ENCODE results near the gene PARP15. TPM values are rescaled to one million over a fixed set of nuclear protein-coding genes. Genes with fewer than 3 reads are reported as not detected.

PARP15 gene
- total RNA-seq, 5 donors from 2014 or later (not counting 1 experiment from before 2014, with no cell fraction given), result 37.3 to 74.9 (median 72.5) TPM

DNA sequence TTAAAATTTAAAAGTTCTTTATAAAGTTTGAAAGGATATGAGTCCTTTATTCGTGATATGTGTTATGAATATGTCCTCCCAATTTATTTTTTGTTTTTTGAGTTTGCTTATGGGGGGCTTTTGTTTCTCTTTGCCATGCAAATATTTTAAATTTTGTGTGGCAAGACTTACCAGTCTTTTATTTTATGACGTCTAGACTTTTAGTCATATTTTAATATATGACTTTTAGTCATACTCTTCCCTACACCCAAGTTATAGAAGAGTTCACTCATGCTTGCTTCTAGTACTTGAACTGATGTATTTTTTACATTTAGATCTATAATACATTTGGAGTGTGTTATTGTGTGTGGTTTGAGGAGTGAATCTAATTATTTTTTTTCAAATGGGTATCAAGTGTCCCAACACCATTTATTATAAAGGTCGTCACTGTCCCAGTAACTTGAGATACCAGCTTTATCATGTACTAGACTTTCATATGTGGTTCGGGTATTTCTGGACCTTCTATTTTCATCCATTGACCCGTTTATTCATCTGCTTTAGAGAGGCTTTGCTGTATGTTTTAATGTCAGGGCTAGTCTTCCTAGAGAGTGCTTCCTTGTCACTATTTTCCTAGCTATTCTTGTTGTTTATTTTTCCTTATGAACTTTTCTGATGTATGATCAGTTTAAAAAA lies 755 bp downstream of the PARP15 start:
- H3K4me1 ChIP-seq (ENCODE audit: control insufficient read depth in 1 of 2, extremely low read depth in 1 of 2, insufficient read depth in 2 of 2, low read length in 2 of 2), result peaks cover 16 to 17% of the 10 kb centered on the region in 2 experiments
- H3K4me1 Mint-ChIP-seq, result peaks cover 40 to 78% (median 50%) of the 10 kb centered on the region in 3 donors
- ChIA-PET POLR2A (interaction anchor here in 1 of 2 donors (0.6 to 0.7 kb wide), 3 partner anchors 21 to 163 kb away, joined by 3 to 5 read pairs (median 3); partner anchors contain the start of gene WDR5B), CTCF (interaction anchor here (0.6 to 2.1 kb wide), 7 partner anchors 10 to 1457 kb away, joined by 3 to 9 read pairs (median 4); partner anchors contain the start of genes DTX3L (in 1 of the 2) and PARP9 (in 1 of the 2))
- WGBS (ENCODE audit: insufficient coverage), result no CpG with 5 or more reads among the region's 5 CpGs
- peaks cover 0 to 9% of the 10 kb centered on the region in 2 donors for H3K36me3 ChIP-seq (ENCODE audit: control insufficient read depth in 2 of 2, extremely low read depth in 1 of 2, insufficient read depth in 1 of 2, low read length in 1 of 2)
- no peaks in the 10 kb centered on the region for H3K27me3 Mint-ChIP-seq
- peak overlapping the region; percentile 71 for H3K27ac ChIP-seq (ENCODE audit: low read length)
- H3K27ac Mint-ChIP-seq, result peak overlapping the region; percentile 100
- H3K36me3 Mint-ChIP-seq, result peaks cover 31% of the 10 kb centered on the region
- ATAC-seq (replicated peaks in 1 of 4), result no peak
- H3K9me3 ChIP-seq, result no peaks in the 10 kb centered on the region
- DNase-seq, result no peak
- peak overlapping the region; percentile 67 to 92 for H3K4me3 ChIP-seq (ENCODE audit: control insufficient read depth in 1 of 2, extremely low read depth in 1 of 2, low read length in 1 of 2)
- H3K27me3 ChIP-seq (replicated peaks in 1 of 2; ENCODE audit: control insufficient read depth in 2 of 2, extremely low read depth in 1 of 2, insufficient read depth in 2 of 2, low read length in 1 of 2), result no peaks in the 10 kb centered on the region
- peak overlapping the region; percentile 97 to 100 (median 99) for H3K4me3 Mint-ChIP-seq
- H3K9me3 Mint-ChIP-seq, result peaks cover 5 to 16% (median 7%) of the 10 kb centered on the region in 3 donors

DNA sequence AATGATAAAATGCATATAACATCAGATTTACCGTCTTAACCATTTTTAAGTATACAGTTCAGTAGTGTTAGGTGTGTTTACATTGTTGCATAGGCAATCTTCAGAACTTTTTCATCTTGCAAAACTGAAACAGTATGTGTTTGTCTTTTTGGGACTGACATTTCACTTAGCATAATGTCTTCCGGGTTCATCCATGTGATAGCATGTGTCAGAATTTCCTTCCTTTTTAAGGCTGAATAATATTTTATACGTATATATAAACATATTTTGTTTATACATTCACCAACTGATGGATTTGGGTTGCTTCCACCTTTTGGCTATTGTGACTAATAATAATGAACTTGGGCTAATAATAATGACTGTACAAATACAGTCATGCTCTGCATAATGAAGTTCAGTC lies 3.0 kb downstream of the PARP15 start:
- no peaks in the 10 kb centered on the region for H3K27me3 ChIP-seq (replicated peaks in 1 of 2; ENCODE audit: control insufficient read depth in 2 of 2, extremely low read depth in 1 of 2, insufficient read depth in 2 of 2, low read length in 1 of 2)
- Mint-ChIP-seq H3K36me3 (peaks cover 40% of the 10 kb centered on the region), H3K4me3 (no peak overlapping the region), H3K27ac (no peak overlapping the region), H3K27me3 (no peaks in the 10 kb centered on the region), H3K9me3 (peaks cover 7 to 16% (median 10%) of the 10 kb centered on the region in 3 donors), H3K4me1 (peaks cover 33 to 69% (median 40%) of the 10 kb centered on the region in 3 donors)
- no CpG with 5 or more reads among the region's 3 CpGs for WGBS (ENCODE audit: insufficient coverage)
- POLR2A ChIA-PET, result no interaction called here
- no peak overlapping the region for H3K4me3 ChIP-seq (ENCODE audit: control insufficient read depth in 1 of 2, extremely low read depth in 1 of 2, low read length in 1 of 2)
- DNase-seq, result no peak
- H3K36me3 ChIP-seq (ENCODE audit: control insufficient read depth in 2 of 2, extremely low read depth in 1 of 2, insufficient read depth in 1 of 2, low read length in 1 of 2), result peaks cover 0 to 7% of the 10 kb centered on the region in 2 donors
- CTCF ChIA-PET, result interaction anchor here (0.6 to 2.1 kb wide), 3 partner anchors 16 to 168 kb away, joined by 3 to 8 read pairs (median 3); partner anchors contain the start of genes DTX3L (in 1 of the 2) and PARP9 (in 1 of the 2)
- no peaks in the 10 kb centered on the region for H3K9me3 ChIP-seq
- no peak for ATAC-seq (replicated peaks in 1 of 4)
- H3K4me1 ChIP-seq (ENCODE audit: control insufficient read depth in 1 of 2, extremely low read depth in 1 of 2, insufficient read depth in 2 of 2, low read length in 2 of 2), result peaks cover 13 to 15% of the 10 kb centered on the region in 2 experiments
- no peak overlapping the region for H3K27ac ChIP-seq (ENCODE audit: low read length)

DNA sequence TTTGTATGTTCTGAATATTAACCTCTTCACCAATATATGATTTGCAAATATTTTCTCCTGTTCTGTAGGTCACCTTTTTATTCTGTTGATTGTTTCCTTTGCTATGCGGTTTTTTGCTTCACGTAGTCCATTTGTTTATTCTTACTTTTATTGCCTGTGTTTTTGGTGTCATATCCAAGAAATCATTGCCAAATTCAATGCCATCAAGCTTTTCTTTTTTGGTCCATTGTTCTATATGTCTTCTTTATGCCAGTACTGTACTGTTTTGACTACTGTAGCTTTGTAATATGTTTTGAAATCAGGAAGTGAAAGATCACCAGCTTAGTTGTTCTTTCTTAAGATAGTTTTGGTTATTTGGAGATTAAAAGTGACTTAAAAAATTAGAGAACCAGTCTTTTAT lies 4.2 kb downstream of the PARP15 start:
- H3K27ac Mint-ChIP-seq, result peak overlapping the region in 1 of 2 donors; percentile 70
- H3K4me1 Mint-ChIP-seq, result peaks cover 31 to 66% (median 44%) of the 10 kb centered on the region in 3 donors

DNA sequence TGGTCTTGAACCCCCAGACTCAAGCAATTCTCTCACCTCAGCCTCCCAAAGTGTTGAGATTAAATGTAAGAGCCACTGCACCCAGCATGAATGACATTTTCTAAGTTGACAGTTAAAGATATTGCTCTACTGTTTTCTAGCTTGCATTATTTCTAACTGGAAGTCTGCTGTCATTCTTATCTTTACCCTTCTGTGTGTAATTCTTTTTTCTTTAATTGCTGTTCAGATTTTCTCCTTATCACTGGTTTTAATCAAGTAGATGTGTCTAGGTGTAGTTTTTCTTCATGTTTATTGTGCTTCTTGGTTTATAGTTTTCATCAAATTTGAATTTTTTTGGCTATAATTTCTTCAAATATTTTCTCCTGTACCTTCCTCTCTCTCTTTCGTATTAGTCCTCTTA lies 4.9 kb downstream of the PARP15 start:
- Histone ChIP-seq H3K36me3 (ENCODE audit: control insufficient read depth in 2 of 2, extremely low read depth in 1 of 2, insufficient read depth in 1 of 2, low read length in 1 of 2) (peaks cover 0 to 7% of the 10 kb centered on the region in 2 donors), H3K27me3 (replicated peaks in 1 of 2; ENCODE audit: control insufficient read depth in 2 of 2, extremely low read depth in 1 of 2, insufficient read depth in 2 of 2, low read length in 1 of 2) (no peaks in the 10 kb centered on the region), H3K4me1 (ENCODE audit: control insufficient read depth in 1 of 2, extremely low read depth in 1 of 2, insufficient read depth in 2 of 2, low read length in 2 of 2) (peaks cover under 1 to 6% of the 10 kb centered on the region in 2 experiments), H3K4me3 (ENCODE audit: control insufficient read depth in 1 of 2, extremely low read depth in 1 of 2, low read length in 1 of 2) (no peak overlapping the region), H3K9me3 (no peaks in the 10 kb centered on the region), H3K27ac (ENCODE audit: low read length) (no peak overlapping the region)
- H3K36me3 Mint-ChIP-seq, result peaks cover 46% of the 10 kb centered on the region
- no peak for DNase-seq
- H3K4me3 Mint-ChIP-seq, result no peak overlapping the region
- ChIA-PET CTCF (interaction anchor here in 1 of 2 donors (0.7 kb wide), 1 partner anchor 9 kb away, joined by 3 read pairs; no protein-coding TSS in a partner anchor), POLR2A (no interaction called here)
- ATAC-seq (replicated peaks in 1 of 4), result no peak
- peak overlapping the region in 1 of 2 donors; percentile 12 for H3K27ac Mint-ChIP-seq
- peaks cover 7 to 16% (median 10%) of the 10 kb centered on the region in 3 donors for H3K9me3 Mint-ChIP-seq
- peaks cover 29 to 65% (median 41%) of the 10 kb centered on the region in 3 donors for H3K4me1 Mint-ChIP-seq
- H3K27me3 Mint-ChIP-seq, result no peaks in the 10 kb centered on the region
- no CpG with 5 or more reads among the region's 1 CpG for WGBS (ENCODE audit: insufficient coverage)

More for the DNA sequence above, 4.2 kb downstream of the PARP15 start:
- H3K27me3 Mint-ChIP-seq, result no peaks in the 10 kb centered on the region
- Histone ChIP-seq H3K9me3 (no peaks in the 10 kb centered on the region), H3K4me3 (ENCODE audit: control insufficient read depth in 1 of 2, extremely low read depth in 1 of 2, low read length in 1 of 2) (no peak overlapping the region), H3K27me3 (replicated peaks in 1 of 2; ENCODE audit: control insufficient read depth in 2 of 2, extremely low read depth in 1 of 2, insufficient read depth in 2 of 2, low read length in 1 of 2) (no peaks in the 10 kb centered on the region), H3K36me3 (ENCODE audit: control insufficient read depth in 2 of 2, extremely low read depth in 1 of 2, insufficient read depth in 1 of 2, low read length in 1 of 2) (peaks cover 0 to 7% of the 10 kb centered on the region in 2 donors), H3K4me1 (ENCODE audit: control insufficient read depth in 1 of 2, extremely low read depth in 1 of 2, insufficient read depth in 2 of 2, low read length in 2 of 2) (peaks cover 8 to 10% of the 10 kb centered on the region in 2 experiments), H3K27ac (ENCODE audit: low read length) (no peak overlapping the region)
- peaks cover 46% of the 10 kb centered on the region for H3K36me3 Mint-ChIP-seq
- H3K9me3 Mint-ChIP-seq, result peaks cover 7 to 16% (median 10%) of the 10 kb centered on the region in 3 donors
- CTCF ChIA-PET, result interaction anchor here in 1 of 2 donors (0.7 kb wide), 1 partner anchor 19 kb away, joined by 3 read pairs; no protein-coding TSS in a partner anchor
- H3K4me3 Mint-ChIP-seq, result no peak overlapping the region
- no CpG with 5 or more reads among the region's 2 CpGs for WGBS (ENCODE audit: insufficient coverage)
- POLR2A ChIA-PET, result interaction anchor here in 1 of 2 donors (0.6 kb wide), 1 partner anchor 63 kb away, joined by 3 read pairs; no protein-coding TSS in a partner anchor
- ATAC-seq (replicated peaks in 1 of 4), result no peak
- DNase-seq, result no peak

DNA sequence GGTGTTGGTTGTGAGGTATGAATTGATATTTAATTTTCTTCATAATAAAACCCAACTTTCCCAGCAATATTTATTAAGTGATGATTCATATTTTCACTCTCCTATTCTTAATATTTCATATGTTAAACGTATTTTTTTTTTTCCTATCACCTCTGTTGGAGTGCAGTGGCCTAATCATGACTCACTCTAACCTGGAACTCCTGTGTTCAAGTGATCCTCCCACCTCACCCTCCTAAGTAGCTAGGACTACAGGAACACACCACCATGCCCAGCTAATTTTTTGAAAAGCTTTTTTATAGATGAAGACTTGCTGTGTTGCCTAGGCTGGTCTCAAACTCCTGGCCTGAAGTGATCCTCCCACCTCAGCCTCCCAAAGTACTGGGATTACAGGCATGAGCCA lies 8.6 kb downstream of the PARP15 start:
- peaks cover 0 to 7% of the 10 kb centered on the region in 2 donors for H3K36me3 ChIP-seq (ENCODE audit: control insufficient read depth in 2 of 2, extremely low read depth in 1 of 2, insufficient read depth in 1 of 2, low read length in 1 of 2)
- Mint-ChIP-seq H3K27ac (peak overlapping the region in 1 of 2 donors; percentile 58), H3K27me3 (no peaks in the 10 kb centered on the region), H3K36me3 (peaks cover 53% of the 10 kb centered on the region), H3K4me3 (no peak overlapping the region), H3K9me3 (peaks cover 7 to 16% (median 10%) of the 10 kb centered on the region in 3 donors), H3K4me1 (peaks cover 22 to 56% (median 29%) of the 10 kb centered on the region in 3 donors)
- no peaks in the 10 kb centered on the region for H3K27me3 ChIP-seq (replicated peaks in 1 of 2; ENCODE audit: control insufficient read depth in 2 of 2, extremely low read depth in 1 of 2, insufficient read depth in 2 of 2, low read length in 1 of 2)
- H3K27ac ChIP-seq (ENCODE audit: low read length), result no peak overlapping the region
- ATAC-seq (replicated peaks in 1 of 4) (no peak), DNase-seq (no peak)
- H3K4me3 ChIP-seq (ENCODE audit: control insufficient read depth in 1 of 2, extremely low read depth in 1 of 2, low read length in 1 of 2), result no peak overlapping the region
- no peaks in the 10 kb centered on the region for H3K4me1 ChIP-seq (ENCODE audit: control insufficient read depth in 1 of 2, extremely low read depth in 1 of 2, insufficient read depth in 2 of 2, low read length in 2 of 2)
- no peaks in the 10 kb centered on the region for H3K9me3 ChIP-seq
- ChIA-PET CTCF (interaction anchor here in 1 of 2 donors (0.9 kb wide), 1 partner anchor 92 kb away, joined by 3 read pairs; no protein-coding TSS in a partner anchor), POLR2A (no interaction called here)
- WGBS (ENCODE audit: insufficient coverage), result 60% methylated on average over 1 of the region's 1 CpG

DNA sequence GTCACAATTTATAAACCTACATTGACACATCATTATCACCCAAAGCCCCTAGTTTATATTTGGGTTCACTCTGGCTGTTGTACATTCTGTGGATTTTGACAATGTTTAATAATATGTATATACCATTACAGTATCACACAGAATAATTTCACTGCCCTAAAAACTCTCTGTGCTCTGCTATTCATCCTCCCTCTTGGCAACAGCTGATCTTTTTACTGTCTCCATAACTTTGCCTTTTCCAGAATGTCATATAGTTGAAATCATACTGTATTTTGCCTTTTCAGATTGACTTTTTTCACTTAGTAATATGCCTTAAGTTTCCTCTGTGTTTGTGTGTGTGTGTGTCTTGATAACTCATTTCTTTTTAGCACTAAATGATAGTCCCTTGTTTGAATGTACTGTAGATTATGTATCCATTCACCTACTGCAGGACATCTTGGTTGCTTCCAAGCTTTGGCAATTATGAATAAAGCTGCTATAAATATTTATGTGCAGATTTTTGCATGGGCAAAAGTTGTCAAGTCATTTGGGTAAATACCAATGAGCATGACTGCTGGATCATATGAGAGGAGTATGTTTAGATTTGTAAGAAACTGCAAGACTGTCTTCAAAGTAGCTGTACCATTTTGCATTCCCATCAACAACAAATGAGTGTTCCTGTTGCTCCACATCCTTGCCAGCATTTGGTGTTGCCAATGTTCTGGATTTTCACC lies 9.5 kb downstream of the PARP15 start:
- Histone ChIP-seq H3K9me3 (no peaks in the 10 kb centered on the region), H3K4me3 (ENCODE audit: control insufficient read depth in 1 of 2, extremely low read depth in 1 of 2, low read length in 1 of 2) (no peak overlapping the region), H3K27me3 (replicated peaks in 1 of 2; ENCODE audit: control insufficient read depth in 2 of 2, extremely low read depth in 1 of 2, insufficient read depth in 2 of 2, low read length in 1 of 2) (no peaks in the 10 kb centered on the region), H3K36me3 (ENCODE audit: control insufficient read depth in 2 of 2, extremely low read depth in 1 of 2, insufficient read depth in 1 of 2, low read length in 1 of 2) (peaks cover 0 to 7% of the 10 kb centered on the region in 2 donors), H3K4me1 (ENCODE audit: control insufficient read depth in 1 of 2, extremely low read depth in 1 of 2, insufficient read depth in 2 of 2, low read length in 2 of 2) (no peaks in the 10 kb centered on the region), H3K27ac (ENCODE audit: low read length) (no peak overlapping the region)
- Mint-ChIP-seq H3K9me3 (peaks cover 3 to 10% (median 9%) of the 10 kb centered on the region in 3 donors), H3K27ac (peak overlapping the region in 1 of 2 donors; percentile 43), H3K4me3 (no peak overlapping the region), H3K27me3 (no peaks in the 10 kb centered on the region), H3K36me3 (peaks cover 52% of the 10 kb centered on the region), H3K4me1 (peaks cover 22 to 50% (median 24%) of the 10 kb centered on the region in 3 donors)
- ATAC-seq (replicated peaks in 1 of 4) (no peak), DNase-seq (no peak)
- ChIA-PET POLR2A (no interaction called here), CTCF (no interaction called here)

Data from T-cell (primary cell).